H9 (cell line): ENCODE results near the gene AFDN. TPM values are rescaled to one million over a fixed set of nuclear protein-coding genes. Genes with fewer than 3 reads are reported as not detected.

Experiments used
- DNase-seq: peaks from one replicate; pipeline ENCODE4 v3.0.0-alpha.2; 2017
- H2AFZ ChIP-seq: one replicate; pipeline ENCODE4 v1.6.1; 2013; ENCODE audit warnings: mild to moderate bottlenecking, low read length, control low read depth, moderate library complexity
- H2AK5ac ChIP-seq: 2 replicates; pipeline ENCODE4 v1.6.1; 2013; ENCODE audit warnings: low read length, control low read depth, mixed read lengths; ENCODE audit not compliant: insufficient read length
- H2BK120ac ChIP-seq: one replicate; pipeline ENCODE4 v1.6.1; 2013; ENCODE audit warnings: low read depth, mild to moderate bottlenecking, low read length, control low read depth, inconsistent platforms; ENCODE audit not compliant: poor library complexity, severe bottlenecking
- H2BK12ac ChIP-seq: 2 replicates; pipeline ENCODE4 v1.6.1; 2013; ENCODE audit warnings: low read length, control low read depth, mixed read lengths, low read depth; ENCODE audit not compliant: insufficient read length
- H2BK15ac ChIP-seq: 2 replicates; pipeline ENCODE4 v1.6.1; 2013; ENCODE audit warnings: low read depth, low read length, control low read depth
- H2BK20ac ChIP-seq: one replicate; pipeline ENCODE4 v1.6.1; 2013; ENCODE audit warnings: low read depth, mild to moderate bottlenecking, low read length, control low read depth, inconsistent platforms; ENCODE audit not compliant: poor library complexity, severe bottlenecking
- H2BK5ac ChIP-seq: 2 replicates; pipeline ENCODE4 v1.6.1; 2013; ENCODE audit warnings: low read length, control low read depth, mixed read lengths; ENCODE audit not compliant: insufficient read length
- H3K14ac ChIP-seq: 2 replicates; pipeline ENCODE4 v1.6.1; 2013; ENCODE audit warnings: low read length, control low read depth; ENCODE audit not compliant: insufficient read depth
- H3K18ac ChIP-seq: 2 replicates; pipeline ENCODE4 v1.6.1; 2013; ENCODE audit warnings: low read depth, mild to moderate bottlenecking, mixed read lengths, low read length, control low read depth; ENCODE audit not compliant: insufficient read length
- H3K23ac ChIP-seq: 2 replicates; pipeline ENCODE4 v1.6.1; 2013; ENCODE audit warnings: low read length, control low read depth, mixed read lengths, low read depth; ENCODE audit not compliant: insufficient read length
- H3K23me2 ChIP-seq: 2 replicates; pipeline ENCODE4 v1.6.1; 2013; ENCODE audit warnings: low read depth, mild to moderate bottlenecking, mixed read lengths, low read length, control low read depth; ENCODE audit not compliant: insufficient read length, poor library complexity, severe bottlenecking
- H3K27ac ChIP-seq: 2 replicates; pipeline ENCODE4 v1.5.1; 2013; ENCODE audit warnings: low read length, control low read depth, mixed read lengths, low read depth; ENCODE audit not compliant: insufficient read length
- H3K27me3 ChIP-seq: 2 replicates; pipeline ENCODE4 v1.6.1; 2013; ENCODE audit warnings: low read length, control low read depth, inconsistent platforms; ENCODE audit not compliant: insufficient read depth
- H3K4ac ChIP-seq: 2 replicates; pipeline ENCODE4 v1.6.1; 2013; ENCODE audit warnings: low read depth, mild to moderate bottlenecking, control low read depth, inconsistent platforms, low read length, moderate library complexity
- H3K4me1 ChIP-seq: 2 replicates; pipeline ENCODE4 v1.6.1; 2013; ENCODE audit warnings: low read length, control low read depth, inconsistent platforms; ENCODE audit not compliant: insufficient read depth
- H3K4me2 ChIP-seq: 2 replicates; pipeline ENCODE4 v1.6.1; 2013; ENCODE audit warnings: low read length, control low read depth, mixed read lengths; ENCODE audit not compliant: insufficient read length, insufficient read depth
- H3K56ac ChIP-seq: 2 replicates; pipeline ENCODE4 v1.6.1; 2013; ENCODE audit warnings: low read depth, mild to moderate bottlenecking, mixed read lengths, low read length, control low read depth; ENCODE audit not compliant: insufficient read length
- H3K79me1 ChIP-seq: 2 replicates; pipeline ENCODE4 v1.6.1; 2013; ENCODE audit warnings: low read depth, mild to moderate bottlenecking, moderate library complexity, low read length, control low read depth, inconsistent platforms; ENCODE audit not compliant: insufficient read depth, poor library complexity, severe bottlenecking
- H3K79me2 ChIP-seq: 2 replicates; pipeline ENCODE4 v1.6.1; 2013; ENCODE audit warnings: low read length, control low read depth, inconsistent platforms; ENCODE audit not compliant: insufficient read depth
- H3K9ac ChIP-seq: 2 replicates; pipeline ENCODE4 v1.6.1; 2013; ENCODE audit warnings: low read length, control low read depth, mixed read lengths; ENCODE audit not compliant: insufficient read length; ENCODE audit errors: extremely low read depth
- H3K9me3 ChIP-seq: one replicate; pipeline ENCODE4 v1.6.1; 2013; ENCODE audit warnings: low read depth, low read length, inconsistent platforms; ENCODE audit not compliant: control insufficient read depth
- H3T11ph ChIP-seq: one replicate; pipeline ENCODE4 v1.6.1; 2013; ENCODE audit warnings: mild to moderate bottlenecking, low read length, control low read depth, inconsistent platforms
- H4K20me1 ChIP-seq: one replicate; pipeline ENCODE4 v1.6.1; 2013; ENCODE audit not compliant: control insufficient read depth, insufficient read length, insufficient read depth
- H4K5ac ChIP-seq: 2 replicates; pipeline ENCODE4 v1.6.1; 2013; ENCODE audit warnings: low read depth, mild to moderate bottlenecking, mixed read lengths, low read length, control low read depth; ENCODE audit not compliant: insufficient read length
- H4K8ac ChIP-seq: replicated peaks from 2 replicates; pipeline ENCODE4 v1.6.1; 2013; ENCODE audit warnings: low read length, control low read depth, mixed read lengths, low read depth; ENCODE audit not compliant: insufficient read length
- H4K91ac ChIP-seq: 2 replicates; pipeline ENCODE4 v1.6.1; 2013; ENCODE audit warnings: low read depth, mild to moderate bottlenecking, moderate library complexity, mixed read lengths, low read length, control low read depth; ENCODE audit not compliant: insufficient read length
- H3K27ac Mint-ChIP-seq, 3 experiments: 2 replicates in 2 of 3; 3 replicates in 1 of 3; pipeline ENCODE4 v1.8.0; 2020 to 2021; ENCODE audit warnings: mixed read lengths in 3 of 3, mild to moderate bottlenecking in 1 of 3, moderate library complexity in 1 of 3
- H3K27me3 Mint-ChIP-seq: 2 replicates; pipeline ENCODE4 v1.8.0; 2021; ENCODE audit warnings: low read depth, mild to moderate bottlenecking, moderate library complexity, mixed read lengths
- H3K36me3 Mint-ChIP-seq, 3 experiments: 2 replicates in 2 of 3; 3 replicates in 1 of 3; pipeline ENCODE4 v1.8.0; 2020 to 2021; ENCODE audit warnings: low read depth in 3 of 3, mixed read lengths in 3 of 3; ENCODE audit not compliant: insufficient read depth in 1 of 3
- H3K4me1 Mint-ChIP-seq, 2 experiments: 2 replicates each; pipeline ENCODE4 v1.8.0; 2020; ENCODE audit warnings: mixed read lengths in 2 of 2
- H3K4me3 Mint-ChIP-seq, 2 experiments: 2 replicates in 1 of 2; 3 replicates in 1 of 2; pipeline ENCODE4 v1.8.0; 2020 to 2021; ENCODE audit warnings: mild to moderate bottlenecking in 2 of 2, mixed read lengths in 2 of 2, moderate library complexity in 1 of 2
- H3K9me3 Mint-ChIP-seq, 2 experiments: 2 replicates in 1 of 2; 3 replicates in 1 of 2; pipeline ENCODE4 v1.8.0; 2020; ENCODE audit warnings: mild to moderate bottlenecking in 2 of 2, mixed read lengths in 2 of 2, moderate library complexity in 1 of 2
- CTCF ChIP-seq: fragments of 200-600 bp; sonication (generic); conservative IDR thresholded peaks from 3 replicates; pipeline ENCODE4 v1.8.0; 2021; ENCODE audit warnings: antibody characterized with exemption, mild to moderate bottlenecking
- WGBS: extraction: QIAGEN DNeasy Blood & Tissue Kit; methylation state at CpG from one replicate; pipeline ENCODE4 v1.1.7; 2013; ENCODE audit warnings: missing lambda C conversion rate, low lambda C conversion rate, mixed read lengths; ENCODE audit not compliant: insufficient read length; ENCODE audit errors: extremely low coverage; 5-methylcytosine and 5-hydroxymethylcytosine counted together
- total RNA-seq: library from RNA; stranded (reverse); gene quantifications from 2 replicates; pipeline ENCODE4 v1.2.1, GENCODE V29; 2021

AFDN gene
- total RNA-seq, 1 experiment from 2014 or later = 157 TPM

GRCh38 chr6:167993831-167994230 lies 167.1 kb downstream of the AFDN start:
- no peak overlapping the region for H2BK5ac ChIP-seq
- Mint-ChIP-seq H3K27ac (no peak overlapping the region), H3K27me3 (peaks cover 2% of the 10 kb centered on the region), H3K4me1 (peaks cover 4 to 13% of the 10 kb centered on the region in 2 experiments; a peak in 3 of 4 replicates), H3K36me3 (peaks cover 0 to 4% (median 2%) of the 10 kb centered on the region in 3 experiments; a peak in 1 of 7 replicates), H3K4me3 (no peak overlapping the region), H3K9me3 (peaks cover 7 to 9% of the 10 kb centered on the region in 2 experiments; a peak in 4 of 5 replicates)
- H3K4me2 ChIP-seq = no peak overlapping the region
- no peak overlapping the region for H3K56ac ChIP-seq
- no peaks in the 10 kb centered on the region for H3K27me3 ChIP-seq
- no peak for TF ChIP-seq CTCF
- no peak overlapping the region for H3K4ac ChIP-seq
- H3K79me2 ChIP-seq = no peaks in the 10 kb centered on the region
- no peak overlapping the region for H2AK5ac ChIP-seq
- DNase-seq = no peak
- no peak overlapping the region for H3T11ph ChIP-seq
- no peak overlapping the region for H2BK120ac ChIP-seq
- no peaks in the 10 kb centered on the region for H3K9me3 ChIP-seq
- no peaks in the 10 kb centered on the region for H4K20me1 ChIP-seq
- H3K23ac ChIP-seq = no peak overlapping the region
- no peak overlapping the region for H4K5ac ChIP-seq
- H2AFZ ChIP-seq = no peak overlapping the region
- no peak overlapping the region for H2BK15ac ChIP-seq
- H3K14ac ChIP-seq = no peak overlapping the region; the same call in 1 of the 2 replicates
- H2BK12ac ChIP-seq = no peak overlapping the region
- H3K27ac ChIP-seq = no peak overlapping the region
- no peak overlapping the region for H3K18ac ChIP-seq
- WGBS = no CpG with 5 or more reads among the region's 11 CpGs
- no peak overlapping the region for H4K8ac ChIP-seq
- no peak overlapping the region for H3K9ac ChIP-seq
- no peaks in the 10 kb centered on the region; the same call in 1 of the 2 replicates for H3K4me1 ChIP-seq
- H3K79me1 ChIP-seq = no peaks in the 10 kb centered on the region
- no peaks in the 10 kb centered on the region for H3K23me2 ChIP-seq
- no peak overlapping the region for H2BK20ac ChIP-seq
- no peak overlapping the region for H4K91ac ChIP-seq
